ENCODE results near the gene ITGA6.

ITGA6 gene

DNA sequence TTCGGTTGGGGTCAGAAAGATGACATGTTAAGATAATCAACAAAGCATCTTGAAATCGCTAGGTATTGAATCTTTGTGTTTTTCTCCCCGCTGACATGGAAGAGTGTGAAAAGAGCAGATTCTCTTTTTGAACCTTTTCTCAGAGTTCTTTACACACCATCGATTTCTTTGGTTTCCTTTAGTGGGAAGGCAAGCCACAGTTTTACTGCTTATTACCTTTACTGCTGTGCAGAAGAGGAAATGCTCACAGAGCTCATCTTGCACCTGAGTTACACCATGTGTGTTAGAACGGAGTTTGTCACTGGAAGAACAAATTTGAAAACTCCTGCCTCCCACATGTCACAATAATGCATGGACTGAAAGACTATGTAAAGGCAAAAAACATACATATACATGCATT lies 83.2 kb downstream of the ITGA6 start:
- H3K4me3 ChIP-seq (ENCODE audit: low read depth, low read length), result no peak overlapping the region
- no peak for DNase-seq (ENCODE audit: low read depth)
- TF ChIP-seq CTCF (IDR thresholded peaks at IDR 0.05; ENCODE audit: control insufficient read depth, extremely low read depth, insufficient read depth), result no peak

- no peak for TF ChIP-seq CTCF (IDR thresholded peaks at IDR 0.05; ENCODE audit: control insufficient read depth, extremely low read depth, insufficient read depth)
- no peak for DNase-seq (ENCODE audit: low read depth)
- H3K4me3 ChIP-seq (ENCODE audit: low read depth, low read length), result no peak overlapping the region
Observed at GRCh38 chr2:172512810-172513523, 85.6 kb downstream of the ITGA6 start.

GRCh38 chr2:172513524-172513900 lies 86.1 kb downstream of the ITGA6 start:
- H3K4me3 ChIP-seq (ENCODE audit: low read depth, low read length), result no peak overlapping the region
- no peak for DNase-seq (ENCODE audit: low read depth)
- TF ChIP-seq CTCF (IDR thresholded peaks at IDR 0.05; ENCODE audit: control insufficient read depth, extremely low read depth, insufficient read depth), result no peak

DNA sequence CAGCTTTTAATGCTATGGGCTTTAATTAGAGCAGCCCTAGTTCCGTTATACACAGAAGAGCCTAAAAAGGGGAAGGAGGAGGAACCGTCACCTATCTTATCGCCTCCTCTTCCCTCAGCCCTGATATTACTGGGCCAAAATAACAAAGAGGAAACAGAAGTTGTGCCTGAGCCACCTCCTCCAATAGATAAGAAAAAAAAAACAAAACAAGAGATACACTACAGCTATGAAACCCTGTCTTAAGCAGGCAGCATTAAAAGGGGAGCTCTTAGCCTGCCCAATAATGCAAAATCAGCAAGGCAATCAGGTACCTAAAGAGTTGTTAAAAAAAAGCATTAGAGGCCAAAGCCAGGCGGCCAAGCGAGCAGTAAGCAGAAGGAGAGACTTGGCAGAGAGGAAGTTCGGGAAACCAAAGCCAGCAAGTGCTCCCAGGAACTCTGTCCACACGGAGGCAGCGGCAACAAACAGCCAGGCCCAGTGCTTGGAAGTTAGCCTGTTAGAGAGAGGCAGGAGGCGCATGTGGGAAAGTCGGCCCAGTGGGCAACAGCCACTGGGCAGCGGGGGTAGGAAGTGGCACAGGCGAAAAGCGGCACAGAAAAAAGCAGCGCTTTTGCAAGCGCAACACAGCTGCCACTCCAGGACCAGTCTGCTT lies 86.7 kb downstream of the ITGA6 start:
- DNase-seq (ENCODE audit: low read depth), result no peak
- H3K4me3 ChIP-seq (ENCODE audit: low read depth, low read length), result no peak overlapping the region
- no peak for TF ChIP-seq CTCF (IDR thresholded peaks at IDR 0.05; ENCODE audit: control insufficient read depth, extremely low read depth, insufficient read depth)

- no peak for TF ChIP-seq CTCF (IDR thresholded peaks at IDR 0.05; ENCODE audit: control insufficient read depth, extremely low read depth, insufficient read depth)
- DNase-seq (ENCODE audit: low read depth), result no peak
- H3K4me3 ChIP-seq (ENCODE audit: low read depth, low read length), result no peak overlapping the region
Observed at GRCh38 chr2:172516299-172516698, 88.9 kb downstream of the ITGA6 start.

DNA sequence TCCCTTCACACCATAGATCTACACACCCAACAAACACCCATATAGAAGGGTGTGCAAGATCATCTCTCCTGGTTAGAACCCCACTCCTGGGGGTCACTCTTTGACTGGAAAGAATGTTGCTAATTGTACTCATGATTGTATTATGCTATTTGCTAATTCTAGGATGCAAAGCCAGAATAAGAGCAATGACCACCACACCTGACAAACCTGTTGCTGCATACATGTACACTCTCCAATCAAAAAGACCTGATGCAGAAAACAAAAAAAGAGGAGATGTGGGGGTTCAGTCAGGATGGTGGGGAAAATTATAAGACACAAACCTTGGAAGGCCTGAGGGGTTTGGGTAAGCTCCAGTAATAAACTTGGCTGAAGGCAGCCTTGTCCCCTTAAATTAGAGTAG lies 91.6 kb downstream of the ITGA6 start:
- no peak overlapping the region for H3K4me3 ChIP-seq (ENCODE audit: low read depth, low read length)
- DNase-seq (ENCODE audit: low read depth), result no peak
- no peak for TF ChIP-seq CTCF (IDR thresholded peaks at IDR 0.05; ENCODE audit: control insufficient read depth, extremely low read depth, insufficient read depth)

- H3K4me3 ChIP-seq (ENCODE audit: low read depth, low read length), result no peak overlapping the region
- no peak for TF ChIP-seq CTCF (IDR thresholded peaks at IDR 0.05; ENCODE audit: control insufficient read depth, extremely low read depth, insufficient read depth)
- no peak for DNase-seq (ENCODE audit: low read depth)
Observed at GRCh38 chr2:172525601-172526000, 98.2 kb downstream of the ITGA6 start.
